NCI-H1930 (cell line): Measurements from ENCODE around the gene ATG9B.
A peak's percentile ranks its signal among the peaks of the same experiment; 100 is the strongest.
"Not testable (repeated sequence)": the region's sequence is repeated elsewhere in the genome, so short reads cannot be mapped to it uniquely, and the experiment has no call there.

Experiments used
- DNase-seq, 2 experiments: peaks; one replicate each; lab custom pipeline; 2025; lab: John Stamatoyannopoulos, UW

ATG9B gene

DNA sequence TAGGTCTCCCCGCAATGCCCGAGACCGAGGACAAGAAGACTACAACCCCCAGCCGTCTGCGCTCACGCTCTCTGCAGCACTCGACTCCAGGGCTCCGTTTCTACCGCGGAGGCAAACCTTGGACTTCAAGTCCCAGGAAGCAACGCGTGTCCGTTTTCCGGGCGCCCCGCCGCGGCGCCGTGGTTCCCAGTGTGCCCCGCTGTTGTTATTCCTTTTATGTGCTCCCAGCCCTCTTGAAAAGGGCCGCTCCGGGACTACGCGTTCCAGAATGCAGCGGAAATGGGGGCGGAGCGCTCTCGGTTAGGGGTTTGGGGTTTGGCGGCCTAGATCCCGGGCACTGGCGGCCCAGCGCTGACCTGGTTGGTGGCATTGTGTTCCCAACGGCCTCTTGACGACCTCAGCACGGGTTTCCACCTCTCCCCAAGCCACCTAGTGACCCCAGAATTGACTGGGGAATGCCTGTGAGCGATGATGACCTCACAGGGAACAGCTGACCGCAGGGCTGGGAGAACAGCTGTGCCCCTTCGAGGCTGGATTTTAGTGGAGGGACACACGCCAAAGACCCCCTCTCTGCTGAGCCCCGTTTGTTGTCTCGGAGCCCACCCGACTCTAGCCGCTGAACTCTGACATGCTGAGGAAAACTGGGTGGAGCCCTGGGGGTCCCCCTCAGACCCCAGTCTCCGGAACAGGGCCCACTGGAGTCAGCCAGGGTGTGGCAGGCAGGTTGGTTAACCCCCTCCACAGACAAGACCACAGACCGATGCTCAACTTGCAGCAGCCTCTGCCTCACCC lies 33.9 kb upstream of the ATG9B start:
- DNase-seq, result peak; percentile 100

DNA sequence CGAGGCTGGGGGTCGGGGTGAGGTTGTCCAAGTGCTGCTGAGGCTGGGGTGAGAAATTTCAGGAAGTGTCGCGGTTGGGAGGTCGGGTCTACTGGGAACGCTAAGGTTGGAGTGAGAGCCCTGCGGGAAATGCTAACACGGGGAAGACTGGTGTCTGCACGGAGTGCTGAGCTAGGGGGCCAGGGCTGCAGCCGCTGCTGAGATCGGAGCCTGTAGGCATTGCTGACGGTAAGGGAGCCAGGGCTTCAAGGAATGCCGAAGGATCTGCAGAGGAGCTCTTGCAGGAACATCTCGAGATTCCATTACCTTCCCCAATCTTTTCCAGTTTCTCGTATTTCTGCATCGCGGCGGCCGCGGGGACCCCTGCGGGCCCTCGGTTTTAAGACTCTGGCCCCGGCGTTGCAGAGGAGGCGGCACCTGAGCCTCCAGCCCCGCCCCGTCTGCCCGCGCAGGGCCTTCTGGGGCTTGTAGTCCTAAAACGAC lies 33.3 kb upstream of the ATG9B start, which contains the start of gene CDK5:
TSS of gene CDK5 (minus strand) at position 392 of the 483 bp plus-strand sequence. CDS start at position 343, 49 bp downstream.
- peak; percentile 69 to 70 for DNase-seq

DNA sequence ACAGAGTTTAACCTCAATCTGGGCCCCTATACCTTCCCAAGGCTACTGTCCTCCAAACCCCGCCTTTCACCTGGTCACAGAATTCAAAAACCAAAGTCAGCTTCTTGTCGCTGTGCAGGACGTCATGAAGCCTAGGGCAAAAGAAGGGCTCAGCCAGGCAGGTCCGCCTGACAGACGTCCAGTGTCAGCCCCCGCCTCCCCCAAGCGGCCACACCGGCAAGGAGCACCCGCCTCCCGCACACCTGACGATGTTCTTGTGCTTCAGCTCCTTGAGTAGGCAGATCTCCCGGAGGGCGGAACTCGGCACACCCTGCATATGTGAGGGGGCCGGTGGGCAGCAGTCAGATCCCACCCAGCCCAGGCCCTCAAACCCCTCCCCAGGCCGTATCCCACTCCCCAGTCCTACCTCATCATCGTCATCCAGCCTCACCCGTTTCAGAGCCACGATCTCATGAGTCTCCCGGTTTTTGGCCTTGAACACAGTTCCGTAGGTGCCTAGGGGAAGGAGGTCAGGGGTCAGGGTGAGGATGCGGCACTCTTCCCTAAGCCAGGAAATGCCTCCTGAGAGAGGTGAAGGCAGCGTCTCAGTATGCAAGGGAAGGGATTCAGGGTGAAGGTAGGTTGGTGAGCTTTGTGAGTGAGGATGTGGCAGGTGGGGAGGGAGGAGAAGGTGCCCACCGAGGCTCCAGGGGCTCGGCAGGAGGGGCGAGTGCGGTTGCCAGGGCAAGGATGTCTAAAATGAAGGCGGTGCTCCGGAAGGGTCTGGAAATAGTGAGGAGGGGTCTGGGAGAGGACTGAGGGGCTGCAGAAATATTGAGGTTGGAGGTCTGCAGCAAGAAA lies 32.6 kb upstream of the ATG9B start:
- no peak for DNase-seq

DNA sequence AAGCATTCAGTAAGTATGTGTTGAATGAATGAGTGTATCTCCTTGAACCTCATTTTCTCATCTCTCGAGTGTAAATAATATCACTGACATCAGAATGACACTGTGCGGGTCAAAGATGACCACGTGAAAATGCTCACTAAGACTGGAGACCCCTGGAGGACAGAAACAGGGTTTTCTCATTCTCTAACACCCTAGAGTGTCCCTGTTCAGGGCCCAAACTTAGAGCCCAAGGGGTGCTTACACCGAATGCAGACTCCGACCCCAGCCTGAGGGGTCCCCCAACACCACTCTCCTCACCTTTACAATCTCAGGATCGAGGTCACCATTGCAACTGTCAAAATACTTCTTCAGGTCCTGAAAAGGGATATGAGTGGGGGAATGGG lies 32.0 kb upstream of the ATG9B start:
- DNase-seq, result peak in 1 of 2 experiments; percentile 18

DNA sequence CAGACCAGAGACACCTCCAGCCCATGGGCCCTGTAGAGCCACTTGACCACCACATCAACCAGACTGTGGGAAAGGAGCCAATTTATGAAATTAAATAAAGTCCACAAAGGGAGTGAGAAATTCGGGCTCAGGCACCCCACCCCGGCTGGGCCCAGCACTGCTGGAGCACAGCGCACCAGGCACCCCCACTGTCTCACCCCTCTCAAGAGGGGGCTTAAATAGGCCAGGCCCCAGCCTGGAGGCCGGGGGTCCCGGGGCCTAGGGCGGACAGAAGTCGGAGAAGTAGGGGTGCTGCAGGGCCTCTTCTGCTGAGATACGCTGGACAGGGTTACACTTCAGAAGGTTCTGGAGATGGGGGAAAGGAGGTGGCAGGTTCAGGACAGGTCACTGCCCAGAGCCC lies 29.5 kb upstream of the ATG9B start:
- DNase-seq, result no peak

DNA sequence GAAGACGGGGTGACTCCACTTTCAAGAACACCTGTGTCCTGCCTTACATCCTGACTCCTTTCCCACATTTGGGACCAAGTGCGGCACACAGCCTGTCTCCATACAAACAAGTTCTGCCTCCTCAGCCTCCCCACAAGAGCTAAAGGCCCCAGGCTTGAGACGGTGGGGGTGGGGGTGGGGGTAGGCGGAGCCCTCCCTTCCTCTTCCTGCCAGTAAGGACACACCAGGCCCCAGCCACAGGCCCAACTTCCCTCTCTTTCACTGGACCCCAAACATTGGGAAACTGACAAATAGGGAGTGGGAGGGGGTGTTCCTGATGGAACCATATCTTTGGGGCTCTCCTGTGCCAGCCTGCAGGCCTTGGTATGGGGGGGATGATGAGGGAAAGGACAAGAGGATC lies 28.8 kb upstream of the ATG9B start:
- no peak for DNase-seq

DNA sequence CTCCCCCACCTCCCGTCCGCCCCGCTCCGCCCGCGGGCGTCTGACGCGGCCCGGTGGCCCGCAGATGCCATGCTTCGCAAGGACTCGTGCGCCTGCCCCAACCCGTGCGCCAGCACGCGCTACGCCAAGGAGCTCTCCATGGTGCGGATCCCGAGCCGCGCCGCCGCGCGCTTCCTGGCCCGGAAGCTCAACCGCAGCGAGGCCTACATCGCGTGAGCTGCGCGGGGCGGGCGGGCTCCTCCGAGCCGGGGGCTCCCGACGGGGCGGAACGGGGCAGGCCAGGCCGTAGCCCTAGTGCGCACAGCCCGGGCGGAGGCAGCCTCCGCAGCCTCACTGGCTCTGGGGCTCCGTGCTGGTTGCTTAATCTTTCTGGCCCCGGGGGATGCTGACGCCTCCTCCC lies 26.8 kb upstream of the ATG9B start:
- DNase-seq, result no peak

DNA sequence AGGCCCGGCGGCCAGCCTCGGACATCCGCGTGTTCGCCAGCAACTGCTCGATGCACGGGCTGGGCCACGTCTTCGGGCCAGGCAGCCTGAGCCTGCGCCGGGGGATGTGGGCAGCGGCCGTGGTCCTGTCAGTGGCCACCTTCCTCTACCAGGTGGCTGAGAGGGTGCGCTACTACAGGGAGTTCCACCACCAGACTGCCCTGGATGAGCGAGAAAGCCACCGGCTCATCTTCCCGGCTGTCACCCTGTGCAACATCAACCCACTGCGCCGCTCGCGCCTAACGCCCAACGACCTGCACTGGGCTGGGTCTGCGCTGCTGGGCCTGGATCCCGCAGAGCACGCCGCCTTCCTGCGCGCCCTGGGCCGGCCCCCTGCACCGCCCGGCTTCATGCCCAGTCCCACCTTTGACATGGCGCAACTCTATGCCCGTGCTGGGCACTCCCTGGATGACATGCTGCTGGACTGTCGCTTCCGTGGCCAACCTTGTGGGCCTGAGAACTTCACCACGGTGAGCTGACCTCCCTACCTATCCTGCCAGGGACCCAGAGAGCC lies 24.7 kb upstream of the ATG9B start:
- no peak for DNase-seq

DNA sequence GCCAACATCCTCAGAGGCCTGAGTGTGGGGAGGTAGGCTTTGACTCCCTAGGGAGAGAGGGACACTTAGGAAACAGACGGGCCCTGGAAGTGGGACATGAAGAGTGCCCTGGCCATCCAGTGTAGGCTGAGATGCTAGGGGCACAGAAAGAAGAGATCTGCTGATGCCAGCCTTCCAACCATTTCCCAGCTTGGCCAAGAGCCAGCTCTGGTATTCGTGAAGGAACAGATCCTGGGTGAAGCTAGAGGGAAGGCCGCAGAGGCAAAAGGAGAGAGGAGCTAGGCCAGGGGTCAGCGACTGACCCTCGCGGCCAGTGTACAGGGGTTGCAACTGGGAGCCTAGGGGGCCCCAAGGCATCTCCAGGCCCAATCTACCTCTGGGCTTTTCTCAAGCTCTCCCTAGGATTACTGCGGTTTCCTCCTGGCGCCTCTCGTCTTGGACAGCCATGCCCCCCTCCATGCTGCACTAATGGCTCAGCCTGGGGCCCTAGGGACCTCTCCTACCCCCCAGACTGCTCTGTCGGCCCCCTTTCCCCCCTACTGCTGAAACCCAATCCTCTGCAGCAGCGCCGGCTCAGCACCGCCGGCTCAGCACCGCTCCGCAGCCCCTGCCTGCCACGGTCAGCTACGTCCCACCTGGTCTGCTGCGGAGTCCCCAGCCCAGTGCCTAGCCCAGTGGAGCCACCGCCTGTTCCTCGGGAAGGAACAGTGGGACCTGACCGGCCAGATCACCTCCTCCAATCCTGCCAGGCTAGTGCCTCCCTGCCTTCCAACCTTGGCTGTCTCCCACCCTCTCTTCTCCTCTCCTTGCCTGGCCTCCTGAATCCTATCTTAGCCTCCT lies 23.9 kb upstream of the ATG9B start, which contains the start of gene ASIC3:
TSS of gene ASIC3 (plus strand) at position 556 of the 840 bp plus-strand sequence. CDS start 355 bp downstream, outside the sequence.
- DNase-seq, result no peak

DNA sequence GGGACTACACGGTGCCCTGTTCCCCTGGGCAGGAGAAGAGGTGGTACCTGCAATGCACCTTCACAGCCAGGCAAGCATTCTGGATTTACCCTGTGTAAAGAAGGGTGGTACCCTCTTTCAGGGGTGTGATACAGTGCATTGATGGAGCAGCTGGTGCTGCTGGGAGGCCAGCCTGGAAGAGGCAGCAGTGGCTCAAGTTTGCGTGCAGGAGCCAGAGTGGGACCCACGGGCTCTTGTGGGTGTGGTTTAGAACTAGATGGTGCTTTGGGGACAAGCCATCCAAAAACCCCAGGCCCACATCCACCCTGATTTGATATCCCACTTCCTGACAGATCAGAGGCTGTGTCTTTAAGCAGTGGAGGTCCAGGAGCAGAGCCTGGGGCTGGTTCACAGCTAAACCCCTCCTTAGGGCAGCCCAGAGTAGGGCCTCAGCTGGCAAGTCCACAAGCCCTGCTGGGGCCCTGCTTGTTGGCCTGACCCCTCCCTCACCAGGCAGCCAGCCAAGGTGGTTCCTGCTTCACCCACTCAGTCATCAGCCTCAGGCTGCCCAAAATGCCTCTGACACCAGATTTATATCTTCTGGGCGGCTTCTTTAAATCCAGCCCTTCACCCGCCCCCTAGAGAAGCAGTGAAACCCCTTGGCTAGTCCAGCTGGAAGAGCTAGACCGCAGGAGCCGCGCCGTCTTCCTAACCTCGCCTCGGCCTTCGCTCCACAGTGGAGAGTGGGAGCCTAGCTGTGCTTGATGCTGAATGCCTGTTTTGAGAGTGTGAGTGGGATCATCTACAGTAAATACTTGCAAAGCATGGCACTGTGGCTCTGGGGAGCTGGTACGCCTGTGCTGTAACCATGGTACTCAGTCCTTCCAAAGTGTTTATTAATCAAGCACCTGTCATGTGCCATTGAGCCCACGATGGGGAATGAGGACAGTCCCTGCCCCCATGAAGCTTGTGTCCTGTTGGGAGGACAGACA lies 22.6 kb upstream of the ATG9B start:
- DNase-seq, result no peak

DNA sequence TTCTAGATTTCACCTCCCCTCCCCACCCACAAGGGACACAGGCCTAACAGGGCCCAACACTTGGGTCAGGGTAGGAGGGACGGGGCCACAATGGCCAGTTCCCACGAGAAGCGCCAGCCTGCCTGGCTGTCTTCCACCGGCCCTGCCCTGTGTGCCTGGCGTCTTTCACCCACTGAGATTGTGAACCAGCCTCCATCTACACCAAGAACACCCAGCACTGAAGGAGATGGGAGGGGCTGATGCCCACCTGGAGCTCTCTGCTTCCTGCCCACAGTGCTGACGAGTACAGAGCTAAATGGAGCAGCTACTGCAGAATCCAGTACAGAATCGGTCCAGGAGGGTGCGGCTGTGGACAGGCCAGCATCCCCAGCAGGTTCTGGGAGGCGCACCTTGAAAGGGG lies 21.7 kb upstream of the ATG9B start:
- no peak for DNase-seq

DNA sequence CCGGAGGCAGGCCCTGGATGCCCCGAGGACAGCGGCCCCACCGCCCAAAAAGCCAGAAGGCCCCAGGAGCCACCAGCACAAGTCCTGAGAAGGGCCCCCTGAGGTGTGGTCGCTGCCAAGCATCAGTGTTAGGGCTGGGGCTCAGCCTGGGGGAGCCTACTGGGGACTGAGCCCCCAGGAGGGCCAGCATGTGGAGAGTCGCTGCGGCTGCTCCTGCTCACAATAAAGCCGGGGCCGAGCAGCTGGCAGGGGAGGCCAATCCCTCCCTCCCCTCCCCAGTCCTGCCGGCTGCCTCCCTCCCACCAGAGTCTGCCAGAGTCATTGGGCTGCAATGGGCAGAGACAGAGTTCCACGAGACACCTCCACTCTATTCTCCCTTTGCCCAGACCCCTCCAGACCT lies 21.0 kb upstream of the ATG9B start:
- DNase-seq, result no peak

DNA sequence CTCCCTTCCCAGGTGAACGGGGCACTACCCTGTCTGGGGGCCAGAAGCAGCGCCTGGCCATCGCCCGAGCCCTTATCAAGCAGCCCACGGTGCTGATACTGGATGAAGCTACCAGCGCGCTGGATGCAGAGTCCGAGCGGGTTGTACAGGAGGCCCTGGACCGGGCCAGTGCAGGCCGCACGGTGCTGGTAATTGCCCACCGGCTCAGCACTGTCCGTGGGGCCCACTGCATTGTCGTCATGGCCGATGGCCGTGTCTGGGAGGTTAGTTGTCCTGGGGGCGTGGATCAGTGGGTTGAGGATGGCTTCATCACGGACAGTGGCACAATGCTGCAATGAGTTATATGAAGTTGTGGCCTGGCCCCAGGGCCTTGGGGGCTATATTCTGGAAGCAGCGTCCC lies 19.7 kb upstream of the ATG9B start:
- DNase-seq, result no peak

DNA sequence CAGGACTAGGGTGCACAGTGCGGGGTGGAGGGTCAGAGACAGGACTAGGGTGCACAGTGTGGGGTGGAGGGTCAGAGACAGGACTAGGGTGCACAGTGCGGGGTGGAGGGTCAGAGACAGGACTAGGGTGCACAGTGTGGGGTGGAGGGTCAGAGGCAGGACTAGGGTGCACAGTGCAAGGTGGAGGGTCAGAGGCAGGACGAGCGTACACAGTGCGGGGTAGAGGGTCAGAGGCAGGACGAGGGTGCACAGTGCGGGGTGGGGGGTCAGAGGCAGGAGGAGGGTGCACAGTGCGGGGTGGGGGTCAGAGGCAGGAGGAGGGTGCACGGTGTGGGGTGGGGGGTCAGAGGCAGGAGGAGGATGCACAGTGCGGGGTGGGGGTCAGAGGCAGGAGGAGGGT lies 19.2 kb upstream of the ATG9B start:
- DNase-seq, result not testable (repeated sequence)

DNA sequence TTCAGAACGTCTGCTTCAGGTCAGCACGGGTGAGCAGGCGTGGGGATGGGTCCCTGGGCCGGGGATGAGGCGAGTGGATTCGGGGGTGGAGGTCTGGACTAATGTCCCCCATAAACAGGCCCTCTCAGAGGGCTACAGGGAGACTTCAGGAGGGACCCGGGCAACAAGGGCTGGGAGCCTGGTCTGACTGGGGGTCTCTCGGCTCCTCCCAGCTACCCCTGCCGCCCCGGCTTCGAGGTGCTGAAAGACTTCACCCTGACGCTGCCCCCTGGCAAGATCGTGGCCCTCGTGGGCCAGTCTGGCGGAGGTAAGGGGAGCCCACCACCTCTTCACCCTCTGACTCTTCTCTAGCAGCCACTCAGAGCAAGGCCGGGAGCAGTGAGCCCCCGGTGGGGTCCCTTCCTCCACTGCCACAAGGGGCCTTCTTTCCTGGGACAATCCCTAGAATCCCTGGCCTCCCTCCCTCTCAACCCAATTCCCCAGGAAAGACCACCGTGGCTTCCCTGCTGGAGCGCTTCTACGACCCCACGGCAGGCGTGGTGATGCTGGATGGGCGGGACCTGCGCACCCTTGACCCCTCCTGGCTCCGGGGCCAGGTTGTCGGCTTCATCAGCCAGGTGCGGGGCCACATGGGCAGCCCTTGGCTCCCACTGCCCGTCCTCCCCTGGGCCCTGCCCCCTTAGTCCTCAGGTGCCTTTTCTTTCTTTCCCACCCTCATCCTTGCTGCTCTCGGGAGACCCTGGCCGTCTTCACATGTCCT lies 16.5 kb upstream of the ATG9B start:
- DNase-seq, result no peak

DNA sequence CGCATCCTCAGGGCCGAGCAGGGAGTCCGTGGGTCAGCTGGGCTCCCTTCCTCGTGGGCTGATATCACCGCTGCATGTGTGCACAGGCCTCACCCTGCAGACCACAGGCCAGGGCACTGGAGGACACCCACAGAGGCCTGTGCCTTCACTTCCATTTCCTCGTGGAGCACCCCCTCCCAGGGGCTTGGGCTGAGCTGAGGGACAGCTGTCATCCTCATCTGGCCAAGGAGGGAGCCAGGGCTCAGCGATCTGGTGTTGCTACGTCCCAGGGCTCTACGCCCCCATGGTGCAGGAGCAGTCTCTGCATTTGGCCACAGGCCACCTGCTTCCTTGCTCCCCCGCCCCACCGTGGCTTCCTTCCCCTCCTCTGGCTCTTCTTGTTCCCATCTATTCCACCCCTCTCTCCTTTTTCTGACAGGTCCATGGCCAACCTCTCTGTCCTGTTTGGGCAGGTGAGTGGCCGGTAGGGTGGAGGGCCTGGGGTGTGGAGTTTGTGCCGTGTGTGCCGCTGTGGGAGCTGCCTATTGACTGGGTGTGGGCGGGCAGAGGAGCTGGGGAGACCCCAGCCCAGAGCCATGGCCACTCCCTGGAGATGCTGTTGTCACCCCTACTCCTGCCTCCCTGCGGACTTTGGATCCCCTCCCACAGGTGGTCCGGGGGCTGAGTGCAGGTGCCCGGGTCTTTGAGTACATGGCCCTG lies 15.7 kb upstream of the ATG9B start:
- DNase-seq, result no peak

DNA sequence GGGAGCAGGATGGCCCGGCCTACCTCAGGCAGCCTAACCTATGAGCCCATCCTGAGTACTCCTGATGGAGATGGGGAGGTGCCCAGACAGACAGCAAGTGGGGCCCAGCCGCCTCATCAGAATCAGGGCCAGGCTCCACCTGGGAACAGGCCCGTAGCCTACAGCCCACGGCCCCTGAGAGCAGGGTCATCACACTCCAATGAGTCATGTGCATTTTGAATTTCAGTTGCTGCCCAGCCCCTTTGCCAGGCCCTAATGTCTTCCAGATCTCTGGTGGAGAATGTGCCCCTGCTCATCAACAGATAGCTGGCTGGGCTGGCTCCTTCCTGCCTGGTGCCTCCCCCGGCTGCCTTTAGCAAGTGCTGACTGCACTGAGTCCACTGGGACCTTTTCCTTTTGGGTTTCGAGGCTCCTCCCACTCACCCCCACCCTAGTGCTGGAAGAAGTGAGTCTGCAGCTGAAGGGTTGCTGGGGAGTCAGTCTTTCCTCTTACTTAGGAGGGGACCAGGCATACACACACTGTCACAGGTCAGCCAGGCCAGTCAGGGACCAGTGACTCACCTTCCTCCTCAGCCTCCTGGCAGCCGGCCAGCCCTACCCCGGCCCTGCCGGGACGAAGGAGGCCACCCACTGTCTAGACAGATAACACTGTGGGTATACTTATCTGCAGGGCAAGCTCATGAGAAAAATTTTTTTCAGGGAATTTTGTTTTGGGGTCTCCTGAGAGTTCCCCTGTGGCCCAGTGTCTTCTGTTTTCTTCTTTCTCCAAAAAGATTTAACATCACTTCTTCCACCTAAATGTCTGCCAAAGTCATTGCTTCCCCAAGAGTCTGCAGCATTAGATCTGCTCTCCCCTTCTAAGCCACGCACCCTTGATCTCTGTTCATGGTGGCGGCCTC lies 14.9 kb upstream of the ATG9B start:
- no peak for DNase-seq

DNA sequence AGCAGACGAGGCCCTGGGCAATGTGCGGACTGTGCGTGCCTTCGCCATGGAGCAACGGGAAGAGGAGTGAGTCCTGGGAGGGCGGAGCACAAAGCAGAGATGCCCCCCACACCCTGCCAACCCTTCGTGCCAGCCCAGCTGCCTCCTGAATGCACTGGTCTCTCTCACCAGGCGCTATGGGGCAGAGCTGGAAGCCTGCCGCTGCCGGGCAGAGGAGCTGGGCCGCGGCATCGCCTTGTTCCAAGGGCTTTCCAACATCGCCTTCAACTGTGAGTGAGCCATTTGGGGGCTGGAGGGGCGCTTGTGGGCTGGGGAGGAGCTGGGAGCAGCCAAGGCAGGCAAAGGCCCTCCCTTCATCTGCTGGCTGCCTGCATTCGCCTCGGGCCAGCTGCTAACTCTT lies 11.6 kb upstream of the ATG9B start:
- no peak for DNase-seq
